Tibial artery (tissue), 4 donors: Measurements from ENCODE around the gene CDKN2B-AS1.

Experiments
- DNase-seq, 2 donors: peaks; one replicate each; pipeline ENCODE4 v3.0.0-alpha.2; 2019
- H3K27ac ChIP-seq, 2 donors: fragments of 200-600 bp; sonication (generic) in 1 of 2; 1 replicate in 1 of 2; 2 replicates in 1 of 2; pipeline ENCODE4 v1.5.1; 2018 to 2019; ENCODE audit warnings: mild to moderate bottlenecking in 1 of 2
- H3K27me3 ChIP-seq, 2 donors: fragments of 200-600 bp; sonication (generic) in 1 of 2; one replicate each; pipeline versions ENCODE4 v1.5.1 to v1.6.0; 2016 to 2019
- H3K36me3 ChIP-seq, 3 donors: fragments of 200-600 bp; sonication (generic) in 2 of 3; one replicate each; pipeline ENCODE4 v1.5.1; 2016 to 2019; ENCODE audit warnings: mild to moderate bottlenecking in 2 of 3
- H3K4me1 ChIP-seq, 4 donors: fragments of 200-600 bp; sonication (generic) in 2 of 4; 1 replicate in 3 of 4; 2 replicates in 1 of 4; pipeline ENCODE4 v1.5.1; 2016 to 2019
- H3K4me3 ChIP-seq, 2 donors: fragments of 200-600 bp; sonication (generic) in 1 of 2; 1 replicate in 1 of 2; 2 replicates in 1 of 2; pipeline ENCODE4 v1.5.1; 2018 to 2019; ENCODE audit warnings: mild to moderate bottlenecking in 2 of 2
- H3K9me3 ChIP-seq, 3 donors: fragments of 200-600 bp; sonication (generic) in 1 of 3; one replicate each; pipeline ENCODE4 v1.5.1; 2016 to 2019
- intact Hi-C: fragments of 100-400 bp; cut with DNase I; formaldehyde crosslinking; loops from one replicate; pipeline ENCODE4 v1.15.0; 2023; ENCODE audit warnings: low total_unique reads
- TF ChIP-seq, protein P1 (sequence below), 2 experiments: fragments of 200-600 bp in 1 of 2; fragments of 450-650 bp in 1 of 2; IDR thresholded peaks; one replicate each; pipeline ENCODE4 v1.5.1; 2017 to 2019; ENCODE audit warnings: antibody characterized with exemption in 2 of 2, mild to moderate bottlenecking in 1 of 2, moderate library complexity in 1 of 2

Gene CDKN2B-AS1

DNA sequence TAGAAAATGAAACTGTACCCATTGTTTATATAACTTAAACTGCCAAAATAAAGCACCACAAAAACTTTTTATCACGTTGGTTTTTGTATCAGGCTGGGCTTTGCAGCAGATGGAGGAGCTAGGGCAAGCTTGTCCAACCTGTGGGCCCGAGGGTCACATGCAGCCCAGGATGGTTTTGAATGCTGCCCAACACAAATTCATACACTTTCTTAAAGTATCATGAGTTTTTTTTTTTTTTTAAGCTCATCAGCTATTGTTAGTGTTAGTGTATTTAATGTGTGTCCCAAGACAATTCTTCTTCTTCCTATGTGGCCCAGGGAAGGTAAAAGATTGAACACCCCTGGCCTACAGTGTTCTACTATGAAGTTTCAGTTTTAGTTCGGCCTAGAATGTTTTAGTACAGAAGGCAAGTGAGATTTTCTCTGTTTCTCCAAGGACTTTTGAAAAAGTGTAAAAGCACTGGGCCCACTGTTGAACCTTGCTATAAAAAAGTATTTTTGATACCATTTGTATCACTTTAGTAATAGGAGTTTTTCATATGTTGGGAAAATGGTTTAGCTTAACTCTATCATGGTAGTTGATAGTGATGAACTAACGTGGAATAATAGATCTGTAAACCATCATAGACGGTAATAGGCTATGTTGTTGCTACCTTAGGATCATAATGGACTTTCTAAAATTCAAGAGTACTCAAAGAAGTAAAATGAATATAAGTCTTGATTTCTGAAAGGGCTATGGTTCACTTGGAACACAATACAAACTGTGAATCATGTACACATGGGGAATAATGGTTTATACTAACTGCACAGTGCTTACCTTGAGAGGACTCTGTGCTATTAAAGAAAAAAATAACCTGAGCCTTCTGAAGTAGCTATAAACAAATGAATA is 3.3 kb upstream of the CDKN2B-AS1 start:
- intact Hi-C loops: no loop called here
- Histone ChIP-seq H3K4me3 (no peak overlapping the region), H3K9me3 (no peaks in the 10 kb centered on the region), H3K4me1 (peaks cover 0 to 14% (median 8%) of the 10 kb centered on the region in 4 donors), H3K36me3 (no peaks in the 10 kb centered on the region), H3K27ac (no peak overlapping the region), H3K27me3 (peaks cover 0 to 46% of the 10 kb centered on the region in 2 donors)
- TF ChIP-seq, protein P1, sequence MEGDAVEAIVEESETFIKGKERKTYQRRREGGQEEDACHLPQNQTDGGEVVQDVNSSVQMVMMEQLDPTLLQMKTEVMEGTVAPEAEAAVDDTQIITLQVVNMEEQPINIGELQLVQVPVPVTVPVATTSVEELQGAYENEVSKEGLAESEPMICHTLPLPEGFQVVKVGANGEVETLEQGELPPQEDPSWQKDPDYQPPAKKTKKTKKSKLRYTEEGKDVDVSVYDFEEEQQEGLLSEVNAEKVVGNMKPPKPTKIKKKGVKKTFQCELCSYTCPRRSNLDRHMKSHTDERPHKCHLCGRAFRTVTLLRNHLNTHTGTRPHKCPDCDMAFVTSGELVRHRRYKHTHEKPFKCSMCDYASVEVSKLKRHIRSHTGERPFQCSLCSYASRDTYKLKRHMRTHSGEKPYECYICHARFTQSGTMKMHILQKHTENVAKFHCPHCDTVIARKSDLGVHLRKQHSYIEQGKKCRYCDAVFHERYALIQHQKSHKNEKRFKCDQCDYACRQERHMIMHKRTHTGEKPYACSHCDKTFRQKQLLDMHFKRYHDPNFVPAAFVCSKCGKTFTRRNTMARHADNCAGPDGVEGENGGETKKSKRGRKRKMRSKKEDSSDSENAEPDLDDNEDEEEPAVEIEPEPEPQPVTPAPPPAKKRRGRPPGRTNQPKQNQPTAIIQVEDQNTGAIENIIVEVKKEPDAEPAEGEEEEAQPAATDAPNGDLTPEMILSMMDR (IDR thresholded peaks at IDR 0.05): no peak
- no peak for DNase-seq

DNA sequence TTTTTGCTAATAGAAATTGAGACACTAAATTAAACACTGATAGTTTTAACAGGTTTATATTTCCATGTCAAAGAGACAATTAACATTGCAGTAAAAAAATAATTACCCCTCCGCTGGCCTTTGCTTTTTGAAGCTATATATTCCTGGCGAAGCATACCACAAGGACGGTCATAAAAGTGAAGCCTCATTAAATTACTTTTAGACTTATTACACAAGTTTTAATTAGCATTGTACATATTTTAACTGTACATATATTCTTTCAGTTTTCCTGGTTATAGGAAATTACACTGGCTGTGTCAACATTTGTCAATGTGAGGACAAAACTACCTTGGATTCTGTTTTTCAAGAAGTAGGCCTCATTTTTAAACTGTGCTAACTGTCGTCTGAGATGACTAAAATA is 1.6 kb upstream of the CDKN2B-AS1 start:
- peaks cover 0 to 34% of the 10 kb centered on the region in 2 donors for H3K27me3 ChIP-seq
- TF ChIP-seq, protein P1 (IDR thresholded peaks at IDR 0.05): no peak
- no peak overlapping the region for H3K4me3 ChIP-seq
- peaks cover 0 to 14% (median 8%) of the 10 kb centered on the region in 4 donors for H3K4me1 ChIP-seq
- DNase-seq: no peak
- no peaks in the 10 kb centered on the region for H3K36me3 ChIP-seq
- H3K9me3 ChIP-seq: no peaks in the 10 kb centered on the region
- no peak overlapping the region for H3K27ac ChIP-seq
- intact Hi-C loops: no loop called here

DNA sequence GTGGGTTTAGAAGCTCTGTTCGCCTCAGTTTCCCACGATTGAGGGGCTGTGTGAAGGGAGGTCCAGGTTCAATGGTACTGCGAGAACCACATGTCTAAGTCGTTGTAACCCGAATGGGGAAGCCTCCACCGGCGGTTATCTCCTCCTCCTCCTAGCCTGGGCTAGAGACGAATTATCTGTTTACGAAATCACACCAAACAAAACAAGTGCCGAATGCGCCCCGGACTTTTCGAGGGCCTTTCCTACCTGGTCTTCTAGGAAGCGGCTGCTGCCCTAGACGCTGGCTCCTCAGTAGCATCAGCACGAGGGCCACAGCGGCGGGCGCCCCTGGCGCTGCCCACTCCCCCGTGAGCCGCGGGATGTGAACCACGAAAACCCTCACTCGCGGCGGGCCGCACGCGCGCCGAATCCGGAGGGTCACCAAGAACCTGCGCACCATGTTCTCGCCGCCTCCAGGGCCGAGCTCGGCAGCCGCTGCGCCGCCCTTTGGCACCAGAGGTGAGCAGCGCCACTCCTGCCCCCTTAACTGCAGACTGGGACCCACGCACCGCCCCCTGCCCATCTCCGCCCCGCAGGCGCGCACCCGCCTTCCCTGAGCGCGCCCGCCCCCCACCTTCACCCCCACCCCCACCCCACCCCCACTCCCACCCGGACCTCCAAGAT is 567 bp upstream of the CDKN2B-AS1 start, which contains the start of gene CDKN2A:
Gene CDKN2A, minus strand, starts transcription at position 500 of the 663 bp plus-strand sequence.
- Histone ChIP-seq H3K27me3 (peaks cover 0 to 26% of the 10 kb centered on the region in 2 donors), H3K9me3 (no peaks in the 10 kb centered on the region), H3K4me3 (peak within 1 kb of the TSS; percentile 79 to 86), H3K4me1 (peaks cover 0 to 14% (median 8%) of the 10 kb centered on the region in 4 donors), H3K36me3 (no peaks in the 10 kb centered on the region), H3K27ac (peak within 1 kb of the TSS; percentile 73 to 75)
- TF ChIP-seq, protein P1 (IDR thresholded peaks at IDR 0.05): no peak
- no peak for DNase-seq
- intact Hi-C loops: loop anchor here (2.0 kb wide), 1 partner anchor 15 kb away; the partner anchor contains the start of gene CDKN2B

DNA sequence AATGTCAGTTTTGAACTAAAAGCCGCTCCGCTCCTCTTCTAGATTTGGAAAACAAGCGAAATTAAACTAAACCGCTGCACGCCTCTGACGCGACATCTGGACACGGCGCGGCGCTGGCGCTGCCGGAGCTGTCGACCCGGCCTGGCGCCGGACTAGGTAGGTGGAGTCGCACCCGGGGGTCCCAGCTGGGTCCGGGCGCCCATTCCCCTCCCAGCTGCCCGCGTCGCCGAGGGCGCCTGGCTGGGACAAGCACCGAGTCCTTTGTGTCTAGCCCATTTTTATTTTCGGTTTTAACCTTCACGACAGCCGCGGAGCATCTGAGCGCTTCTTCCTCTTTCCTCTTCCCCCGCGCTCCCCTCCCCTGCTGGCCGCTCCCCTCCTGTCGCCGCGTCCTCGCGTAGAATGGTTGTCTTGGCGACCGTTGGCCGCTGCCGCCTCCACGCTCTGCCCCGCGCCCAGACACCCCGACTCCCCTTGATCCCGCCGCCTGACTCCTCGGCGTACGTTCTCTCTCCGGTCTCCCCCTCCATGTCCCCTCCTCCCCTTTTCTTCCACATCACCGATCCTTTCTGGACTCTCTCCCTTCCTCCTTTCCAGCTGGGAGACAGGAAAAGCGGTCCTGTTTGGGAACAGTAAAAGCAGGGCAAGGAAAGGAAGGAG is 545 bp downstream of the CDKN2B-AS1 start:
- peaks cover 0 to 15% of the 10 kb centered on the region in 2 donors for H3K27me3 ChIP-seq
- H3K9me3 ChIP-seq: no peaks in the 10 kb centered on the region
- intact Hi-C loops: loop anchor here (2.0 kb wide), 1 partner anchor 14 kb away; the partner anchor contains the start of gene CDKN2B
- peak overlapping the region; percentile 79 to 86 for H3K4me3 ChIP-seq
- H3K36me3 ChIP-seq: no peaks in the 10 kb centered on the region
- TF ChIP-seq, protein P1 (IDR thresholded peaks at IDR 0.05): no peak
- peak overlapping the region; percentile 73 to 75 for H3K27ac ChIP-seq
- H3K4me1 ChIP-seq: peaks cover 0 to 14% (median 8%) of the 10 kb centered on the region in 4 donors
- peak; percentile 63 to 84 for DNase-seq
